IMR-90 (cell line): ENCODE data around the gene GTF3C1.

Experiments used
- CEBPB ChIP-seq: IDR thresholded peaks from 2 replicates; pipeline ENCODE4 v1.6.1; 2012; ENCODE audit warnings: low read depth, low read length, improper control_type of control experiment
- FOS ChIP-seq: fragments of 150-350 bp; IDR thresholded peaks from 2 replicates; pipeline ENCODE4 v1.6.1; 2016; ENCODE audit warnings: low read depth, low read length
- MAZ ChIP-seq: IDR thresholded peaks from 2 replicates; pipeline ENCODE4 v1.6.1; 2012; ENCODE audit warnings: low read depth, mild to moderate bottlenecking, low read length, improper control_type of control experiment, moderate library complexity, borderline replicate concordance
- MXI1 ChIP-seq: IDR thresholded peaks from 2 replicates; pipeline ENCODE4 v1.6.1; 2012; ENCODE audit warnings: low read depth, mild to moderate bottlenecking, low read length, moderate library complexity, borderline replicate concordance
- NFE2L2 ChIP-seq: fragments of 150-350 bp; IDR thresholded peaks from 2 replicates; pipeline ENCODE4 v1.6.1; 2016; ENCODE audit warnings: low read depth, mild to moderate bottlenecking, low read length
- POLR2A ChIP-seq: IDR thresholded peaks from 2 replicates; pipeline ENCODE4 v1.6.1; 2012; ENCODE audit warnings: mild to moderate bottlenecking, low read depth, low read length
- RAD21 ChIP-seq: IDR thresholded peaks from 2 replicates; pipeline ENCODE4 v1.6.1; 2012; ENCODE audit warnings: low read length, improper control_type of control experiment
- RCOR1 ChIP-seq: IDR thresholded peaks from 2 replicates; pipeline ENCODE4 v1.6.1; 2012; ENCODE audit warnings: mild to moderate bottlenecking, low read length, improper control_type of control experiment; ENCODE audit not compliant: insufficient replicate concordance
- RFX5 ChIP-seq: IDR thresholded peaks from 2 replicates; pipeline ENCODE4 v1.8.0; 2012; ENCODE audit warnings: low read depth, mild to moderate bottlenecking, low read length, moderate library complexity
- SMC3 ChIP-seq: fragments of 150-350 bp; IDR thresholded peaks from 2 replicates; pipeline ENCODE4 v1.6.1; 2016; ENCODE audit warnings: low read depth, mild to moderate bottlenecking, antibody characterized with exemption, low read length, moderate library complexity
- TF ChIP-seq, protein P1 (sequence below): conservative IDR thresholded peaks from 2 replicates; pipeline ENCODE4 v1.5.1; 2012; ENCODE audit warnings: mild to moderate bottlenecking, low read depth, low read length, improper control_type of control experiment
- TF ChIP-seq, protein P2 (sequence below): fragments of 150-350 bp; IDR thresholded peaks from 2 replicates; pipeline ENCODE4 v1.6.1; 2017; ENCODE audit warnings: mild to moderate bottlenecking, antibody characterized with exemption, low read length, low read depth

GRCh38 chr16:27534256-27534655 lies 15.5 kb downstream of the GTF3C1 start:
- TF ChIP-seq, protein P1, sequence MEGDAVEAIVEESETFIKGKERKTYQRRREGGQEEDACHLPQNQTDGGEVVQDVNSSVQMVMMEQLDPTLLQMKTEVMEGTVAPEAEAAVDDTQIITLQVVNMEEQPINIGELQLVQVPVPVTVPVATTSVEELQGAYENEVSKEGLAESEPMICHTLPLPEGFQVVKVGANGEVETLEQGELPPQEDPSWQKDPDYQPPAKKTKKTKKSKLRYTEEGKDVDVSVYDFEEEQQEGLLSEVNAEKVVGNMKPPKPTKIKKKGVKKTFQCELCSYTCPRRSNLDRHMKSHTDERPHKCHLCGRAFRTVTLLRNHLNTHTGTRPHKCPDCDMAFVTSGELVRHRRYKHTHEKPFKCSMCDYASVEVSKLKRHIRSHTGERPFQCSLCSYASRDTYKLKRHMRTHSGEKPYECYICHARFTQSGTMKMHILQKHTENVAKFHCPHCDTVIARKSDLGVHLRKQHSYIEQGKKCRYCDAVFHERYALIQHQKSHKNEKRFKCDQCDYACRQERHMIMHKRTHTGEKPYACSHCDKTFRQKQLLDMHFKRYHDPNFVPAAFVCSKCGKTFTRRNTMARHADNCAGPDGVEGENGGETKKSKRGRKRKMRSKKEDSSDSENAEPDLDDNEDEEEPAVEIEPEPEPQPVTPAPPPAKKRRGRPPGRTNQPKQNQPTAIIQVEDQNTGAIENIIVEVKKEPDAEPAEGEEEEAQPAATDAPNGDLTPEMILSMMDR, result no peak
- TF ChIP-seq SMC3 (no peak), RAD21 (no peak), RFX5 (no peak), POLR2A (no peak), CEBPB (no peak), RCOR1 (no peak), MXI1 (no peak), NFE2L2 (no peak), MAZ (no peak), FOS (no peak)
- TF ChIP-seq, protein P2, sequence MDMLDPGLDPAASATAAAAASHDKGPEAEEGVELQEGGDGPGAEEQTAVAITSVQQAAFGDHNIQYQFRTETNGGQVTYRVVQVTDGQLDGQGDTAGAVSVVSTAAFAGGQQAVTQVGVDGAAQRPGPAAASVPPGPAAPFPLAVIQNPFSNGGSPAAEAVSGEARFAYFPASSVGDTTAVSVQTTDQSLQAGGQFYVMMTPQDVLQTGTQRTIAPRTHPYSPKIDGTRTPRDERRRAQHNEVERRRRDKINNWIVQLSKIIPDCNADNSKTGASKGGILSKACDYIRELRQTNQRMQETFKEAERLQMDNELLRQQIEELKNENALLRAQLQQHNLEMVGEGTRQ, result no peak
